ENCODE measurements around the gene WDR62. TPM values are rescaled to one million over a fixed set of nuclear protein-coding genes. Genes with fewer than 3 reads are reported as not detected.

The WDR62 gene
- total RNA-seq, 1 experiment from 2014 or later, result 51.4 TPM

DNA sequence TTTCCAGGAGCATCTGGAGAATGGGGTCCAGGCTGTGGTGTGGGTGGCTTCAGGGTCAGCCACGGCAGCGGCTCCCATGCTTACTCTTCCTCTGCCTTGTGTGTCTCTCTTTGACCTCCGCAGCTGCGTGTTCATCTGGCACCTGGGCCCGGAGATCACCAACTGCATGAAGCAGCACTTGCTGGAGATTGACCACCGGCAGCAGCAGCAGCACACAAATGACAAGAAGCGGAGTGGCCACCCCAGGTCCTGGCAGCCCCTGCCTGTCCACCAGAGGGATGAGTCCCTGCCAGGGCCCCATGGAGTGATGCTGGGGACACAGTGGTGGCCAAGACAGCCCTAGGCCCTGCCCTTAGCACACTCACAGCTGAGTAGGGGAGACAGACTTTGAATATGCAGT is 37.9 kb downstream of the WDR62 start:
- intact Hi-C loops (cut with micrococcal nuclease; ENCODE audit: unreplicated experiment), result no loop called here
- POLR2A ChIA-PET, result no interaction called here
- peaks cover 23% of the 10 kb centered on the region for H3K36me3 ChIP-seq (ENCODE audit: control insufficient read depth, insufficient read depth, low read length)
- no peak overlapping the region for H3K27ac ChIP-seq (ENCODE audit: low read length)
- ATAC-seq (0 out of 2 replicates have a peak, but pooled peaks have one; percentile 17), DNase-seq (ENCODE audit: low read depth, low spot score) (no peak)
- no peaks in the 10 kb centered on the region for H3K9me3 ChIP-seq (ENCODE audit: control insufficient read depth, insufficient read depth, low read depth, low read length)
- H3K4me1 ChIP-seq (ENCODE audit: control insufficient read depth, insufficient read depth, low read length), result no peaks in the 10 kb centered on the region
- H3K4me3 ChIP-seq (ENCODE audit: low read depth in 2 of 2, low read length in 2 of 2), result no peak overlapping the region
- in situ Hi-C loops (cut with HindIII; ENCODE audit: low pct_unique_long_range_greater_than_20kb, low sequenced_read_pairs), result no loop called here
- no peaks in the 10 kb centered on the region for H3K27me3 ChIP-seq (ENCODE audit: control insufficient read depth, insufficient read depth, low read length)
- no peak for TF ChIP-seq POLR2AphosphoS5 (IDR thresholded peaks at IDR 0.05; ENCODE audit: low read depth, low read length)
- no peak for TF ChIP-seq SIN3A (IDR thresholded peaks at IDR 0.05; ENCODE audit: borderline replicate concordance, insufficient read depth, low read depth, low read length)
- no peak for TF ChIP-seq TCF7L2 (IDR thresholded peaks at IDR 0.05; ENCODE audit: low read depth, low read length)
- TF ChIP-seq, protein P1, sequence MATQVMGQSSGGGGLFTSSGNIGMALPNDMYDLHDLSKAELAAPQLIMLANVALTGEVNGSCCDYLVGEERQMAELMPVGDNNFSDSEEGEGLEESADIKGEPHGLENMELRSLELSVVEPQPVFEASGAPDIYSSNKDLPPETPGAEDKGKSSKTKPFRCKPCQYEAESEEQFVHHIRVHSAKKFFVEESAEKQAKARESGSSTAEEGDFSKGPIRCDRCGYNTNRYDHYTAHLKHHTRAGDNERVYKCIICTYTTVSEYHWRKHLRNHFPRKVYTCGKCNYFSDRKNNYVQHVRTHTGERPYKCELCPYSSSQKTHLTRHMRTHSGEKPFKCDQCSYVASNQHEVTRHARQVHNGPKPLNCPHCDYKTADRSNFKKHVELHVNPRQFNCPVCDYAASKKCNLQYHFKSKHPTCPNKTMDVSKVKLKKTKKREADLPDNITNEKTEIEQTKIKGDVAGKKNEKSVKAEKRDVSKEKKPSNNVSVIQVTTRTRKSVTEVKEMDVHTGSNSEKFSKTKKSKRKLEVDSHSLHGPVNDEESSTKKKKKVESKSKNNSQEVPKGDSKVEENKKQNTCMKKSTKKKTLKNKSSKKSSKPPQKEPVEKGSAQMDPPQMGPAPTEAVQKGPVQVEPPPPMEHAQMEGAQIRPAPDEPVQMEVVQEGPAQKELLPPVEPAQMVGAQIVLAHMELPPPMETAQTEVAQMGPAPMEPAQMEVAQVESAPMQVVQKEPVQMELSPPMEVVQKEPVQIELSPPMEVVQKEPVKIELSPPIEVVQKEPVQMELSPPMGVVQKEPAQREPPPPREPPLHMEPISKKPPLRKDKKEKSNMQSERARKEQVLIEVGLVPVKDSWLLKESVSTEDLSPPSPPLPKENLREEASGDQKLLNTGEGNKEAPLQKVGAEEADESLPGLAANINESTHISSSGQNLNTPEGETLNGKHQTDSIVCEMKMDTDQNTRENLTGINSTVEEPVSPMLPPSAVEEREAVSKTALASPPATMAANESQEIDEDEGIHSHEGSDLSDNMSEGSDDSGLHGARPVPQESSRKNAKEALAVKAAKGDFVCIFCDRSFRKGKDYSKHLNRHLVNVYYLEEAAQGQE (IDR thresholded peaks at IDR 0.05; ENCODE audit: insufficient read depth in 1 of 2, low read depth in 2 of 2, low read length in 1 of 2), result no peak
- TF ChIP-seq, protein P2, sequence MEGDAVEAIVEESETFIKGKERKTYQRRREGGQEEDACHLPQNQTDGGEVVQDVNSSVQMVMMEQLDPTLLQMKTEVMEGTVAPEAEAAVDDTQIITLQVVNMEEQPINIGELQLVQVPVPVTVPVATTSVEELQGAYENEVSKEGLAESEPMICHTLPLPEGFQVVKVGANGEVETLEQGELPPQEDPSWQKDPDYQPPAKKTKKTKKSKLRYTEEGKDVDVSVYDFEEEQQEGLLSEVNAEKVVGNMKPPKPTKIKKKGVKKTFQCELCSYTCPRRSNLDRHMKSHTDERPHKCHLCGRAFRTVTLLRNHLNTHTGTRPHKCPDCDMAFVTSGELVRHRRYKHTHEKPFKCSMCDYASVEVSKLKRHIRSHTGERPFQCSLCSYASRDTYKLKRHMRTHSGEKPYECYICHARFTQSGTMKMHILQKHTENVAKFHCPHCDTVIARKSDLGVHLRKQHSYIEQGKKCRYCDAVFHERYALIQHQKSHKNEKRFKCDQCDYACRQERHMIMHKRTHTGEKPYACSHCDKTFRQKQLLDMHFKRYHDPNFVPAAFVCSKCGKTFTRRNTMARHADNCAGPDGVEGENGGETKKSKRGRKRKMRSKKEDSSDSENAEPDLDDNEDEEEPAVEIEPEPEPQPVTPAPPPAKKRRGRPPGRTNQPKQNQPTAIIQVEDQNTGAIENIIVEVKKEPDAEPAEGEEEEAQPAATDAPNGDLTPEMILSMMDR (IDR thresholded peaks at IDR 0.05), result no peak
- CTCF ChIA-PET, result no interaction called here
- no TSS peak for BruUV-seq (replicated peaks)

DNA sequence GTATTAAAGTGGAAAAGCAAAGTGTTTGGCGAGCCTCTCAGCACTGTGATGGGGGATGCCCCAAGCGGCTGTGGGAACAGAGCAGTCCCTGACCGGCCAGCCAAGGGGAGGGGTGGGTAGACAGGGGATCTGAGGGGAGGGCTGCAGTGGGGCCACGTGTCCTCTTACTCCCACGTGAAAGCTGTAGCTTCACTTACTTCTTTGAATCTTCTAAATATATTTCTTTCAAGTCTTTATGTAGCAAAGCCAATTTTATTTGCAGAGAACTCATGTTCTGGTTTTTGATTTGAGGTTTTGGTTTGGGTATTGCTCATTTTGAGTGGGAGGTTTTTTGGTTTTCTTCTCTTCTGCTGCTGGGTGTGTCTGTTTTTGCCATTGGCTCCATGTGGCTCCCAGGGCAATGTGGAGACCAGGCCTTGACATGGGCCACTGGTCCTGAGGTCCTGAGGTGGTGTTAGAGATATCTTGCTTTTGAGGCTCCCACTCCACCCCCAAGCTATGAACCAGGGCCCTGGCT is 38.5 kb downstream of the WDR62 start:
- Histone ChIP-seq H3K27ac (ENCODE audit: low read length) (no peak overlapping the region), H3K4me3 (ENCODE audit: low read depth in 2 of 2, low read length in 2 of 2) (no peak overlapping the region), H3K36me3 (ENCODE audit: control insufficient read depth, insufficient read depth, low read length) (peaks cover 23% of the 10 kb centered on the region), H3K27me3 (ENCODE audit: control insufficient read depth, insufficient read depth, low read length) (no peaks in the 10 kb centered on the region), H3K9me3 (ENCODE audit: control insufficient read depth, insufficient read depth, low read depth, low read length) (no peaks in the 10 kb centered on the region), H3K4me1 (ENCODE audit: control insufficient read depth, insufficient read depth, low read length) (no peaks in the 10 kb centered on the region)
- TF ChIP-seq POLR2AphosphoS5 (IDR thresholded peaks at IDR 0.05; ENCODE audit: low read depth, low read length) (no peak), TCF7L2 (IDR thresholded peaks at IDR 0.05; ENCODE audit: low read depth, low read length) (no peak), SIN3A (IDR thresholded peaks at IDR 0.05; ENCODE audit: borderline replicate concordance, insufficient read depth, low read depth, low read length) (no peak)
- TF ChIP-seq, protein P2 (IDR thresholded peaks at IDR 0.05), result no peak
- TF ChIP-seq, protein P1 (IDR thresholded peaks at IDR 0.05; ENCODE audit: insufficient read depth in 1 of 2, low read depth in 2 of 2, low read length in 1 of 2), result no peak
- in situ Hi-C loops (cut with HindIII; ENCODE audit: low pct_unique_long_range_greater_than_20kb, low sequenced_read_pairs) (no loop called here), intact Hi-C loops (cut with micrococcal nuclease; ENCODE audit: unreplicated experiment) (no loop called here)
- ATAC-seq, result no peak
- DNase-seq (ENCODE audit: low read depth, low spot score), result no peak
- CTCF ChIA-PET, result no interaction called here
- POLR2A ChIA-PET, result no interaction called here
- no TSS peak for BruUV-seq (replicated peaks)
